Measurements from ENCODE around the gene GLT6D1.
"Not testable (repeated sequence)": the region's sequence is repeated elsewhere in the genome, so short reads cannot be mapped to it uniquely, and the experiment has no call there.

Gene GLT6D1

GRCh38 chr9:135664801-135665794 lies 25.8 kb upstream of the GLT6D1 start:
- FAIRE-seq: no peak

GRCh38 chr9:135664266-135664665 lies 24.9 kb upstream of the GLT6D1 start:
- no peak for FAIRE-seq

- FAIRE-seq: no peak
Measured at GRCh38 chr9:135663857-135664256, 24.5 kb upstream of the GLT6D1 start.

GRCh38 chr9:135663451-135663770 lies 24.1 kb upstream of the GLT6D1 start:
- no peak for FAIRE-seq

GRCh38 chr9:135662758-135663450 lies 23.6 kb upstream of the GLT6D1 start, which contains the start of gene LCN9:
Gene LCN9, plus strand, starts transcription at chr9:135663309. Its CDS starts 13 bp downstream, at chr9:135663322.
- FAIRE-seq: no peak

- no peak for FAIRE-seq
Measured at GRCh38 chr9:135661816-135662560, 22.6 kb upstream of the GLT6D1 start.

GRCh38 chr9:135660407-135660806 lies 21.1 kb upstream of the GLT6D1 start:
- FAIRE-seq: no peak

- no peak for FAIRE-seq
Measured at GRCh38 chr9:135659252-135659651, 19.9 kb upstream of the GLT6D1 start.

GRCh38 chr9:135657416-135657815 lies 18.1 kb upstream of the GLT6D1 start:
- FAIRE-seq: no peak

- no peak for FAIRE-seq
Measured at GRCh38 chr9:135655317-135655716, 16.0 kb upstream of the GLT6D1 start.

- no peak for FAIRE-seq
Measured at GRCh38 chr9:135650408-135650807, 11.1 kb upstream of the GLT6D1 start.

- FAIRE-seq: no peak
Measured at GRCh38 chr9:135649508-135649907, 10.2 kb upstream of the GLT6D1 start.

- FAIRE-seq: no peak
Measured at GRCh38 chr9:135648494-135649410, 9.4 kb upstream of the GLT6D1 start.

GRCh38 chr9:135647884-135648283 lies 8.5 kb upstream of the GLT6D1 start:
- FAIRE-seq: no peak

- no peak for FAIRE-seq
Measured at GRCh38 chr9:135644631-135645218, 5.4 kb upstream of the GLT6D1 start.

GRCh38 chr9:135641745-135642144 lies 2.4 kb upstream of the GLT6D1 start:
- FAIRE-seq: no peak

- no peak for FAIRE-seq
Measured at GRCh38 chr9:135641047-135641446, 1.7 kb upstream of the GLT6D1 start.

GRCh38 chr9:135636930-135637530 lies 2.3 kb downstream of the GLT6D1 start:
- FAIRE-seq: not testable (repeated sequence)

GRCh38 chr9:135632841-135633240 lies 6.5 kb downstream of the GLT6D1 start:
- FAIRE-seq: no peak

- FAIRE-seq: no peak
Measured at GRCh38 chr9:135624282-135624681, 15.1 kb downstream of the GLT6D1 start.

GRCh38 chr9:135622415-135623020 lies 16.8 kb downstream of the GLT6D1 start:
- FAIRE-seq: no peak
